WTC11 (cell line): ENCODE data around the gene FIGNL2.

Experiments
- CBFB ChIP-seq: sonication (generic); formaldehyde crosslinking; IDR thresholded peaks from 2 replicates; pipeline ENCODE4 v1.8.1; 2022; ENCODE audit warnings: mild to moderate bottlenecking, low read depth, missing genetic modification reagents
- ZNF121 ChIP-seq: sonication (generic); formaldehyde crosslinking; IDR thresholded peaks from 2 replicates; pipeline ENCODE4 v1.8.0; 2023; ENCODE audit warnings: missing genetic modification reagents
- ZNF232 ChIP-seq: sonication (generic); formaldehyde crosslinking; IDR thresholded peaks from 2 replicates; pipeline ENCODE4 v1.8.0; 2022; ENCODE audit warnings: mild to moderate bottlenecking, missing genetic modification reagents
- TF ChIP-seq, protein P1 (sequence below): fragments of 200-600 bp; IDR thresholded peaks from 2 replicates; pipeline ENCODE4 v1.8.0; 2022; ENCODE audit warnings: antibody characterized with exemption

DNA sequence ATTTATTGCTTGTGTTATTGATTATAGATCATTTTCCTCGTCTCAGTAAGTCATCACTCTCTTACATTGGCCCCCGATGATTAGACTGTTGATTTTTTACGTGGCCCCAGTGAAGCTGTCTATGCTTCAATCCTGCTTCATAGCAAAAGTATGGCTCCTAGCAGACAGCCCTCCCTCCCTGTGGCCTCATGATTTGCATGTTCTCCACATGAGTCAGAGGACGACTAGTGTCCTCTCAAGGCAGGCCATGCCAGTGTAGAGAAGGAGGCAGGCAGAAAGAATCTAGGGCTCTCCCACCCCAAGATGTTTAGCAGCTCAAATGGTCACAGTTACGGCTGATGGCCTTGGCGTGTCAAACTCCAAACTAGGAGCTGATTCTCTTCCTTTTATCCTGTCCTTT, 59.6 kb downstream of the FIGNL2 start:
- TF ChIP-seq ZNF121 = no peak
- TF ChIP-seq ZNF232 (CRISPR knock-in tag) = no peak
- no peak for TF ChIP-seq CBFB (CRISPR knock-in tag)
- TF ChIP-seq, protein P1, sequence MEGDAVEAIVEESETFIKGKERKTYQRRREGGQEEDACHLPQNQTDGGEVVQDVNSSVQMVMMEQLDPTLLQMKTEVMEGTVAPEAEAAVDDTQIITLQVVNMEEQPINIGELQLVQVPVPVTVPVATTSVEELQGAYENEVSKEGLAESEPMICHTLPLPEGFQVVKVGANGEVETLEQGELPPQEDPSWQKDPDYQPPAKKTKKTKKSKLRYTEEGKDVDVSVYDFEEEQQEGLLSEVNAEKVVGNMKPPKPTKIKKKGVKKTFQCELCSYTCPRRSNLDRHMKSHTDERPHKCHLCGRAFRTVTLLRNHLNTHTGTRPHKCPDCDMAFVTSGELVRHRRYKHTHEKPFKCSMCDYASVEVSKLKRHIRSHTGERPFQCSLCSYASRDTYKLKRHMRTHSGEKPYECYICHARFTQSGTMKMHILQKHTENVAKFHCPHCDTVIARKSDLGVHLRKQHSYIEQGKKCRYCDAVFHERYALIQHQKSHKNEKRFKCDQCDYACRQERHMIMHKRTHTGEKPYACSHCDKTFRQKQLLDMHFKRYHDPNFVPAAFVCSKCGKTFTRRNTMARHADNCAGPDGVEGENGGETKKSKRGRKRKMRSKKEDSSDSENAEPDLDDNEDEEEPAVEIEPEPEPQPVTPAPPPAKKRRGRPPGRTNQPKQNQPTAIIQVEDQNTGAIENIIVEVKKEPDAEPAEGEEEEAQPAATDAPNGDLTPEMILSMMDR = no peak
